ENCODE data around the gene INSIG2.
"Not testable (repeated sequence)": the region's sequence is repeated elsewhere in the genome, so short reads cannot be mapped to it uniquely, and the experiment has no call there.

Gene INSIG2

GRCh38 chr2:118059919-118060478, 28.3 kb upstream of the INSIG2 start:
- DNase-seq (ENCODE audit: low read depth in 2 of 2, low spot score in 1 of 2): no peak

DNA sequence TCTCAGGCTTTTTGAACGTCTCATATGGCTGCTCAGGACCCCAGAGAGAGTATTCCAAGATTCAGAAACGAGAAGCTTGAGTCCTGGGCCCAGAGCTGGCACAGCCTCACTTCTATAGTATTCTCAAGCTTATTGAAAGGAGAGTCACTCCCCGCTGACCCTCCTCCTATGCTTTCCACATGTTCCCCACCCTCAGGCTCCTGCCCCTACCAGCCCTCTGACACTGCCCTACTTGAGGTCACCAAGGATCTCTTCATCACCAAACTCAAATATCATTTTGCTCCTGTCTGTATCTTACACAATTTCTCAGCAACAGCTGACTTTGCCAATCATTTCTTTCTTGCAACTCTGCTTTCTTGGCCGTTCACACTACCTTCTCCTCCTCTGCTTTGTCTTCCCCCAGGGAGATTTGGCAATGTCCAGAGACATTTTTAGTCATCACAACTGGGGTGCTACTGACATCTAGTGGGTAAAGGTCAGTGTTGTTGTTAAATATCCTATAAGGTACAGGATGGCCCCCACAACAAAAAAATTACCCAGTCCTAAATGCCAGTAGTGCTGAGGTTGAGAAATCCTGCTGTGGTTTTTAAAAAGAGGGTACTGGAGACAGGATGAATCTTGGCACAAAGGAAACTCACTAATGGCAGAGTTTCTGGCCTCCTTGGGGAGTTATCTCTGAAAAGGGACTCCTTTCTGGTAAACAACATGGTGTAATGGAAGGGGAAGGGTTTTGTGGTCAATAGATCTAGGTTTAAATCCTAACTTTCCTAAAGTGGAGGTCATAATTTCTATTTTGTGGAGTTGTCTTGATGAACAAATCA, 26.9 kb upstream of the INSIG2 start:
- DNase-seq (ENCODE audit: low read depth in 2 of 2, low spot score in 1 of 2): no peak

- no peak for DNase-seq (ENCODE audit: low read depth in 2 of 2, low spot score in 1 of 2)
These were observed 26.2 kb upstream of the INSIG2 start for GRCh38 chr2:118062048-118062447.

DNA sequence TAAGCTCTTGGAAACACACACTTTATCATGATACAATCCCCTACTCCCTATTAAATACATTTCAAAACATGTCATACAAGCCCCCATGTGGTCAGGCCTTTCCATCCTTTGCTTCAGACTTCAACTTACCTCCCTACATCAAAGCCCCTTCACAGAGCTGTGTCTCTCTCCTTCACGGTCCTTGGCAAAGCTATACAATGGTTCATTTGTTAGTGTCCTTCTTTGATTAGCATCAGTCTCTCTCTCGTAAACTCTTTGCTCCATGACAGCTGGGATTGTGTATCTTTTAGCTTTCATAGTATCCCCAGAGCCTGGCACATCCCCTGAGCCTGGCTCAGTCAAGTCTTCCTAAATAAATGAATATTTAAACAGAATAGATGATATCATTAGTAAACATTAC, 25.6 kb upstream of the INSIG2 start:
- no peak for DNase-seq (ENCODE audit: low read depth in 2 of 2, low spot score in 1 of 2)

DNA sequence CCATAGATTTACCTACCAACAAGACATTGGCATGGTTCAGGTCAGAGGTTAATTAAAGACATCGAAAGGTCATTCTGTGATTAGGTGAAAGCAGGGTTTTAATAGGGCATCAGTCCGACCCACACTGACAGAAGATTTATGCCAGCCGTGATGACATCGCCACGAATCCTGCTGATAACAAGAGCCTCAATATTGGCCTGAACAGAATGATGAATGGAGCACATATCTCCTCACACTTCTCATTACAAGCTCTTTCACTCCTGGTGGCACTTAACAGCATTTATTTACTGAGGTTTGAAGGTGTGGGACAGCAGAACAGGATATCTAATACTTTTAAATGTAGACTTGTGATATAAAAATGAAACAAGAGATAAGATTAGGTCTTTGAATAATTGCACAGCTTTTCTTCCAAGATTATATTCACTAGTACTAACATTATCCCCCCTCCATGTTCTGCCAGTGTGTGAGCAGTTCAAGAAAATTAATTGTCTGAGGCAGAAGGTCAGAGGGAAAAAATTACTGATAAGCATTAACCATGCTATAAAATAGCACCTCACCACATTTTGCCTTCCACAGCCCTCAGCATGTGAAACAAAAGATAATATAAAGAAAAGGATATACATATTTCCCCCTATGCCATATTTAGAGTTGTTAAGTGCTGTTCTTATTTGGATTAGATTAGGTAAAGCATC, 23.1 kb upstream of the INSIG2 start:
- DNase-seq (ENCODE audit: low read depth in 2 of 2, low spot score in 1 of 2): no peak

GRCh38 chr2:118065921-118066511, 22.3 kb upstream of the INSIG2 start:
- DNase-seq (ENCODE audit: low read depth in 2 of 2, low spot score in 1 of 2): no peak

DNA sequence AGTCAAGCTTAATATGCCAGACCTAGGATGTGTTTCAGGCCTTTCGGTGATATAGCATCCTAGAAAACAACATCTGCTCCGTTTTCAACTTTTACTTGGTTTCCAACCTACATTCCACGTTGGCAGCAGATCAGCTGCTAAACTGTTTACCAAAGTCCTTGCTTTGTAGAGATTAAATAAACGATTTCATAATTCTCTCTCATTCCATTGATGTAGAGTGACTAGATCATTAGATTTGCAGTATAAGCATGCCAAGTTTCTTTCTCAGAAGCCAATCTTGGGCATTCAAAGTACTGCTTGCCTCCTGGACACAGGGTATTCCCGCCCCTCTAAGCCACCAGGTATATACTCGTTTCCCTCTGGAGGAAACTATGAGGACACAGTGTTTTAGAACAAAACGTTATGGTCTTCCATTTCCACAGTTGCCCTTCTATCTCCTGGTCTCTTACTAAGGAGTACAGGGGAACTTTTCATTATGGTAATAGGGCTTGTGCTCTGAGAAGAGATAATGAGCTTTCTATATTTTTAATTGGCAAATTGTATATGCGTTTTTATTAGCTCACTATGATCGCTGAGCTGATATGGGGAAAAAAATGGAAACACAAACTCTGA, 10.5 kb upstream of the INSIG2 start:
- DNase-seq (ENCODE audit: low read depth in 2 of 2, low spot score in 1 of 2): no peak

DNA sequence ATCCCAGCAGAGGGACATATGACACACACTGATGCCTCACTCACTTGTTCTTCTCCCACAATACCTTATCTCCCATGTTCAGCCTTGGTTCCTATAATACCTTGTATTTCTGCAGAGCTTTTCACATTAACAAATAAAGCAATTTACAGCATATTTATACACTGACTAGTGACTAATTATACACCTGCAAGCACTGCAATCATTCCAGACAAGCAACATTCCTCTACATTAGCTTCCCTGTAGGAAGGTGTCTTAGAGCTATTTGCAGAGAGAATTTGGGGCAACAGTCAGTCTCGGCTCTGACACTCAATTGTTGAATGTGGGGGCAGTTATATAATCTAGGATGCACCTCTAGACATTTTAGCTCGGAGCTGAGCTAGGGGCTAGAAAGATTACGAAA, 9.5 kb upstream of the INSIG2 start:
- DNase-seq (ENCODE audit: low read depth in 2 of 2, low spot score in 1 of 2): no peak

DNA sequence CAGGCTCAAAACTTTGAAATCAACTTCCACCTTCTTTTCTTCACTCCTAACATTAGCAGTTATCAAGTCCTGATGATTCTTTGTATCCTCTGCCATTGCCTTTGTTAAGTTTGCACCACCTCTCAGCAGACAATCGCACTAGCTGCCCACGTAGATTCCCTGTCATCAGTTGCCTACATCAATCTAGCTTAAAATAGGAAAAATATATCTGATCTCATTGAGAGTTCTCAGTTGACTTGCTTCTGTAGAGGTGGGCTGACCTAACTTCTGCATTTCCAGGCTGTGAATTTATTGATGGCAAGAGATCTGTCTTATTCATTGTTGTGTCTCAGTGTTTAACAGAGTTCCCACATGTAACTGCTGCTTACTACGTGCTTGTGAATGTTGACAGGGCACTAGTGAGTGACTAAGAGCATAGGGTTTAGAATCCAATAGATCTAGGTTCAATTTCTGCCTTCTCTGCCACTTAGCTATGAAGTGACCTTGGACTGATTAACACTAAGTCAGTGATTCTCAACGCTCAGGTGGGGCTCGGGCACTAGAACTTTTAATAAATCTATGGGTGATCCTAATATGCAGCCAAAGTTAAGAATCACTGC, 3.7 kb upstream of the INSIG2 start:
- DNase-seq (ENCODE audit: low read depth in 2 of 2, low spot score in 1 of 2): no peak

GRCh38 chr2:118085173-118086023, 2.9 kb upstream of the INSIG2 start:
- DNase-seq (ENCODE audit: low read depth in 2 of 2, low spot score in 1 of 2): no peak

GRCh38 chr2:118086024-118086633, 2.1 kb upstream of the INSIG2 start:
- no peak for DNase-seq (ENCODE audit: low read depth in 2 of 2, low spot score in 1 of 2)

GRCh38 chr2:118089139-118089800, 999 bp downstream of the INSIG2 start:
- no peak for DNase-seq (ENCODE audit: low read depth in 2 of 2, low spot score in 1 of 2)

GRCh38 chr2:118090387-118091139, 2.3 kb downstream of the INSIG2 start:
- DNase-seq (ENCODE audit: low read depth in 2 of 2, low spot score in 1 of 2): no peak

DNA sequence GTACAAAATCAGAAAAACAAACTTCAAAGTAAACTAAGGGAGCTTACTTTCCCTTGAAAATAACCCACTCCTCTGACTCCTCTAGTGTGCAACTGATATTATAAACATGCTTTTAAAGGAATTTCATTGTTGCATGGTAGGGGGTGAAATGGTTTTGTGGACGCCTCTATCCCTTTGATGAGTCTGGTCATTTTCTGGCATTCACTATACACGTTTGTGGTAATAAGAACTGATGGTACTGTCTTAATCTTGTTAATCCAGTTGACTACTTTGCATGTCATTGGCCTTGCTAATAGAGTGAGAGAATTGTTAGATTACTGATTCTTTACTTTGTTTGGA, 2.8 kb downstream of the INSIG2 start:
- DNase-seq (ENCODE audit: low read depth in 2 of 2, low spot score in 1 of 2): no peak

GRCh38 chr2:118091631-118092030, 3.4 kb downstream of the INSIG2 start:
- DNase-seq (ENCODE audit: low read depth in 2 of 2, low spot score in 1 of 2): no peak

DNA sequence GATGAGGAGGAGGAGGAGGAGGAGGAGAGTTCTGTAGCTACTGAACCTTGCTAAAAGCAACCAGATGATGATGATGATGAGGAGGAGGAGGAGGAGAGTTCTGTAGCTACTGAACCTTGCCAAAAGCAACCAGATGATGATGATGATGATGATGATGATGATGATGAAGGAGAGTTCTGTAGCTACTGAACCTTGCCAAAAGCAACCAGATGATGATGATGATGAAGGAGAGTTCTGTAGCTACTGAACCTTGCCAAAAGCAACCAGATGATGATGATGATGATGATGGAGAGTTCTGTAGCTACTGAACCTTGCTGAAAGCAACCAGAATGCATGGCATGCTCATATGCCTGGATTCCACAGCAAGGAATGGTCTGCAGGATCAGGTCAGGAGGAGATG, 5.8 kb downstream of the INSIG2 start:
- DNase-seq (ENCODE audit: low read depth in 2 of 2, low spot score in 1 of 2): not testable (repeated sequence)

- no peak for DNase-seq (ENCODE audit: low read depth in 2 of 2, low spot score in 1 of 2)
These were observed 6.2 kb downstream of the INSIG2 start for GRCh38 chr2:118094503-118094902.

GRCh38 chr2:118095610-118096009, 7.3 kb downstream of the INSIG2 start:
- no peak for DNase-seq (ENCODE audit: low read depth in 2 of 2, low spot score in 1 of 2)

DNA sequence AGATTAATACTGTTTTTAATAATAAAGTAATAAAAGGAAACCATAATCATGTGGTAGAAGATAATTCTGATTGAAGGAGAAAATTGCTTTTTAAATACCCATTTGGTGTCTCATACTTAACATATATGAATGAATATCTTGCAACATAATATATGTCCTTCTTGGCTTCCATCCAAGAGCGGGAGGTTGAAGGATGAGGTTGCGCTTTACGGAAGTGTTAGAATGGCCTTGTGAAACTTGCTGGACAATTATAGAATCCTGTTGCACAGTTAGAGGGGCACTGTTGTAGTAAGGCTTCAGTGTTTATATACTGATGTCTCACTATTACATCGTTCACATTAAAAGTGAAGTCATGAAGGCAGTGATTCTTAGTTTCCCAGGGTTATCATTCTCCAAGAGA, 9.4 kb downstream of the INSIG2 start:
- DNase-seq (ENCODE audit: low read depth in 2 of 2, low spot score in 1 of 2): no peak
